Smooth muscle cell (in vitro differentiated cells): ENCODE data around the gene AAK1. TPM values are rescaled to one million over a fixed set of nuclear protein-coding genes. Genes with fewer than 3 reads are reported as not detected.

Experiments used
- DNase-seq: peaks from one replicate; lab custom pipeline; 2025; ENCODE audit not compliant: unreplicated experiment; lab: John Stamatoyannopoulos, UW
- H2AFZ ChIP-seq: fragments of 200-600 bp; sonication (generic); 2 replicates; pipeline ENCODE4 v1.6.0; 2016; ENCODE audit warnings: antibody characterized with exemption, low read depth, mild to moderate bottlenecking
- H3F3A ChIP-seq: fragments of 200-600 bp; sonication (generic); 2 replicates; pipeline ENCODE4 v1.6.0; 2017; ENCODE audit warnings: antibody characterized with exemption, low read depth
- H3K27ac ChIP-seq: fragments of 200-600 bp; sonication (generic); 2 replicates; pipeline ENCODE4 v1.5.1; 2016; ENCODE audit warnings: low read depth, mild to moderate bottlenecking
- H3K27me3 ChIP-seq: fragments of 200-600 bp; sonication (generic); 2 replicates; pipeline ENCODE4 v1.6.1; 2016; ENCODE audit warnings: low read depth, mild to moderate bottlenecking
- H3K36me3 ChIP-seq: fragments of 200-600 bp; sonication (generic); 2 replicates; pipeline ENCODE4 v1.5.1; 2016; ENCODE audit warnings: low read depth
- H3K4me1 ChIP-seq: fragments of 200-600 bp; sonication (generic); 2 replicates; pipeline ENCODE4 v1.5.1; 2016; ENCODE audit warnings: low read depth
- H3K4me2 ChIP-seq: fragments of 200-600 bp; sonication (generic); 2 replicates; pipeline ENCODE4 v1.6.0; 2016; ENCODE audit warnings: mild to moderate bottlenecking
- H3K4me3 ChIP-seq: fragments of 200-600 bp; sonication (generic); 2 replicates; pipeline ENCODE4 v1.5.1; 2016; ENCODE audit warnings: mild to moderate bottlenecking
- H3K79me2 ChIP-seq: fragments of 200-600 bp; sonication (generic); 2 replicates; pipeline ENCODE4 v1.6.0; 2016; ENCODE audit warnings: low read depth, mild to moderate bottlenecking
- H3K9ac ChIP-seq: fragments of 200-600 bp; sonication (generic); 2 replicates; pipeline ENCODE4 v1.6.0; 2016; ENCODE audit warnings: low read depth
- H3K9me3 ChIP-seq: fragments of 200-600 bp; sonication (generic); replicated peaks from 2 replicates; pipeline ENCODE4 v1.5.1; 2016; ENCODE audit warnings: low read depth
- H4K20me1 ChIP-seq: fragments of 200-600 bp; sonication (generic); 2 replicates; pipeline ENCODE4 v1.6.0; 2016; ENCODE audit warnings: low read depth
- WGBS: methylation state at CpG from one replicate; pipeline ENCODE4 v1.1.7; 2016; ENCODE audit warnings: low lambda C conversion rate; 5-methylcytosine and 5-hydroxymethylcytosine counted together
- polyA plus RNA-seq: library from polyadenylated mRNA; unstranded; fragments of >200 nt; fragmentation: Nextera tagmentation; extraction: Ambion mirVana; gene quantifications from 2 replicates; pipeline ENCODE4 v1.2.1, GENCODE V29; 2016
- total RNA-seq: library from RNA; depleted of rRNA; stranded (reverse); fragments of >200 nt; gene quantifications from 2 replicates; pipeline ENCODE4 v1.2.3, GENCODE V29; 2014
- TF ChIP-seq, protein P1 (sequence below): fragments of 200-600 bp; sonication (generic); IDR thresholded peaks from 2 replicates; pipeline ENCODE4 v1.5.1; 2017; ENCODE audit warnings: borderline replicate concordance, mild to moderate bottlenecking, antibody characterized with exemption; ENCODE audit not compliant: insufficient read depth, poor library complexity, severe bottlenecking

Gene AAK1
- total and polyA plus RNA-seq, 2 experiments from 2014 or later = 26.9 to 47.7 TPM

DNA sequence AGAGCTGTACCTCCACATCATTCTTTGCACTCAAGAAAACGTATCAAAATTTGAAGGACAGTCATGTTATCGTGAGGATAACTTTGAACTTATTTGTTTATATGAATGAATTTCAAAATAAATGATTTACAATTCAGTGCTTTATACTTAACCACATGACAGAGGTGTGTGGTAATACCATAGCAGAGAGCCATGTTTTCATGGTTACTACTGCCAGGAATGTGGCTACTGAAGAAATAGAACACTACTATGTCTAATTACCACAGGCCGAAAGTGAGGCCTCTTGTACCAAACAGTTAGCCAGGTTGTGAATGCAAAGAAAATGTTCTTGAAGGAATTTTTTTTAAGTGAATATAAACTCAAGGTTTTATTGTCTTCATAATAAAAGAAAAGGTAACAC, 49.2 kb downstream of the AAK1 start:
- Histone ChIP-seq H3K9me3 (no peaks in the 10 kb centered on the region), H3K4me3 (no peak overlapping the region), H3K27ac (no peak overlapping the region), H3K79me2 (peaks cover 83% of the 10 kb centered on the region), H3K36me3 (no peaks in the 10 kb centered on the region), H3K4me2 (no peak overlapping the region), H3F3A (peaks cover 6% of the 10 kb centered on the region), H4K20me1 (peaks cover 91% of the 10 kb centered on the region), H3K9ac (no peak overlapping the region), H3K27me3 (no peaks in the 10 kb centered on the region), H2AFZ (no peak overlapping the region), H3K4me1 (peaks cover 10% of the 10 kb centered on the region)
- TF ChIP-seq, protein P1, sequence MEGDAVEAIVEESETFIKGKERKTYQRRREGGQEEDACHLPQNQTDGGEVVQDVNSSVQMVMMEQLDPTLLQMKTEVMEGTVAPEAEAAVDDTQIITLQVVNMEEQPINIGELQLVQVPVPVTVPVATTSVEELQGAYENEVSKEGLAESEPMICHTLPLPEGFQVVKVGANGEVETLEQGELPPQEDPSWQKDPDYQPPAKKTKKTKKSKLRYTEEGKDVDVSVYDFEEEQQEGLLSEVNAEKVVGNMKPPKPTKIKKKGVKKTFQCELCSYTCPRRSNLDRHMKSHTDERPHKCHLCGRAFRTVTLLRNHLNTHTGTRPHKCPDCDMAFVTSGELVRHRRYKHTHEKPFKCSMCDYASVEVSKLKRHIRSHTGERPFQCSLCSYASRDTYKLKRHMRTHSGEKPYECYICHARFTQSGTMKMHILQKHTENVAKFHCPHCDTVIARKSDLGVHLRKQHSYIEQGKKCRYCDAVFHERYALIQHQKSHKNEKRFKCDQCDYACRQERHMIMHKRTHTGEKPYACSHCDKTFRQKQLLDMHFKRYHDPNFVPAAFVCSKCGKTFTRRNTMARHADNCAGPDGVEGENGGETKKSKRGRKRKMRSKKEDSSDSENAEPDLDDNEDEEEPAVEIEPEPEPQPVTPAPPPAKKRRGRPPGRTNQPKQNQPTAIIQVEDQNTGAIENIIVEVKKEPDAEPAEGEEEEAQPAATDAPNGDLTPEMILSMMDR = no peak
- 94% methylated on average over 3 of the region's 3 CpGs for WGBS
- DNase-seq = no peak

DNA sequence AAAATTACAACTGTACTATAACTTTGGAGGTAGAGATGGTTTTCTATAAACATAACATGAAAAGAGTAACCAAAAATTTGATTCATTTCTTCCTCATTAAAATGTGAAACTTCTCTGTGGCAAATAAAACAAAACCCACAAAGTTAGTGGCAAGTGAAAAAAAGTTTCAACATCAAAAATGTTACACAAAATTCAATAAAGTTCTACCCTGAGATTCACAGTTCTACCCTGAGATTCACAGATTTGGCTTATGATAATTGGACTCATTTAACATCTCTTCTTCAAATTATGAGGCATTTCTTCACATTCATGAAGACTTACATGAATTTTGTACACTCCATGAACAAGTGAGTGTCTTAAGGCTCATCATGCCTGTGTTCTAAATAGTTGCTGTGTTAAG, 51.0 kb downstream of the AAK1 start:
- Histone ChIP-seq H3K9me3 (no peaks in the 10 kb centered on the region), H3F3A (peaks cover 6% of the 10 kb centered on the region), H3K9ac (no peak overlapping the region), H3K27ac (no peak overlapping the region), H2AFZ (no peak overlapping the region), H4K20me1 (peaks cover 94% of the 10 kb centered on the region), H3K36me3 (no peaks in the 10 kb centered on the region), H3K4me2 (no peak overlapping the region), H3K4me3 (no peak overlapping the region), H3K27me3 (no peaks in the 10 kb centered on the region), H3K79me2 (peaks cover 79% of the 10 kb centered on the region), H3K4me1 (peaks cover 10% of the 10 kb centered on the region)
- no peak for DNase-seq
- TF ChIP-seq, protein P1 = no peak

DNA sequence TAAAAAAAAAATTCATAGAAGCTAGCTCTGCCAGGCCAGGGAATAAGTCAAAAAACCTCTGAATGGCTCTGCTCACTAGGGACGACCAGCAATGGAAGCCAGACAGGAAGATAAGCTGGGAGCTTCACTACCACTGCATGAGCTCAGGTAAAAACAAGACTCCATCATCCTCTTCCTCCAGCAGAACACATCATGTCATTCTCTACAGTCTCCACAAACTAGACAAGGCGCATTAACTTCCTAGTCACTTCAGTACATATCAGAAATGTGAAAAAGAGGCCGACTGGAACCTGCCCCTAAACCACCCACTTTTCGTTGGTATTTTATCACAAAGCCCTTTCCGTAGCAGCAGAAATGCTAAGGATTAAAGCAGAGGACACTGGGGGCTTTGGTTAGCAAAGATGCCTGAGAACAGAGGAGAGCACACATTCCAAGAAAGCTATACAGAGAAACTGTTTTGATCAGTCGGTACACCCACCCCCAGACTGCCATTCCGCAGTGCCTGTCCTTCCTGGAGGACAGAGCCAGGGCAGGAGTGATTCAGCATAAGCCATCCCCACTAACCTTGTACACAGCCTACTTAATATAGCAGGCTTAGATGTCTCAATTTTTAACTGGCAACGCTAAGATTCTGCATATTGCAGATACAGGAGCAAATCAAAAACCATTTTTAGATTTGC, 53.4 kb downstream of the AAK1 start:
- H3K9ac ChIP-seq = no peak overlapping the region
- H3K79me2 ChIP-seq = peaks cover 77% of the 10 kb centered on the region
- WGBS = 44% methylated on average over 8 of the region's 8 CpGs
- DNase-seq = no peak
- TF ChIP-seq, protein P1 = no peak
- H3K9me3 ChIP-seq = no peaks in the 10 kb centered on the region
- H3K27me3 ChIP-seq = no peaks in the 10 kb centered on the region
- H3K27ac ChIP-seq = peak overlapping the region; percentile 68
- H4K20me1 ChIP-seq = peaks cover 94% of the 10 kb centered on the region
- H3K4me3 ChIP-seq = no peak overlapping the region
- no peak overlapping the region for H2AFZ ChIP-seq
- H3K4me2 ChIP-seq = peak overlapping the region; percentile 72
- H3K4me1 ChIP-seq = peaks cover 23% of the 10 kb centered on the region
- H3K36me3 ChIP-seq = no peaks in the 10 kb centered on the region
- H3F3A ChIP-seq = peaks cover 6% of the 10 kb centered on the region

DNA sequence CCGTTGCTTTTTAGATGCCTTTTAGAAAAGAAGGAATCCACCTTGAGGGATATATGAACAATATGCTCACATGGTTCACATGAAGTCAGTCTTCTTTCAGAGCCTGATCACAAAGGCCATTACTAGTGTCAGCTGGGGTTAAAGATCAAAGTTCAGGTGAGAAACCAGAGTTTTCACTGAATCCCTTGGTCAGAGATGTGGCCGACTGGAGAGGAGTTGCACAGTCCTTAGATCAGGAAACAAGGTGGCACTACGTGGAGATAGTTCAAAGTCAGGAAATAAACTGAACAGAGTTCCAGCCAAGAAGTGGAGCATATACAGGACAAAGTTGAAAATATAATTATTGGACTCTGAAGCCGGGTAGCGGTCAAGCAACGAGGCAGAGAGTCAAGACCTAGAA, 54.6 kb downstream of the AAK1 start:
- 97% methylated on average over 6 of the region's 6 CpGs for WGBS
- TF ChIP-seq, protein P1 = no peak
- no peak overlapping the region for H3K4me2 ChIP-seq
- H3F3A ChIP-seq = peaks cover 6% of the 10 kb centered on the region
- peaks cover 23% of the 10 kb centered on the region for H3K4me1 ChIP-seq
- H3K9me3 ChIP-seq = no peaks in the 10 kb centered on the region
- H3K36me3 ChIP-seq = no peaks in the 10 kb centered on the region
- H3K79me2 ChIP-seq = peaks cover 77% of the 10 kb centered on the region
- H3K27me3 ChIP-seq = no peaks in the 10 kb centered on the region
- no peak for DNase-seq
- H3K27ac ChIP-seq = no peak overlapping the region
- peaks cover 94% of the 10 kb centered on the region for H4K20me1 ChIP-seq
- H3K4me3 ChIP-seq = no peak overlapping the region
- no peak overlapping the region for H3K9ac ChIP-seq
- no peak overlapping the region for H2AFZ ChIP-seq
